CD14-positive monocyte (primary cell): ENCODE results near the gene BCL7B. TPM values are rescaled to one million over a fixed set of nuclear protein-coding genes. Genes with fewer than 3 reads are reported as not detected.
A peak's percentile ranks its signal among the peaks of the same experiment; 100 is the strongest.
"Not testable (repeated sequence)": the region's sequence is repeated elsewhere in the genome, so short reads cannot be mapped to it uniquely, and the experiment has no call there.

Experiments
- DNase-seq, 3 donors: peaks; one replicate each; pipeline ENCODE4 v3.0.0-alpha.2; 2011 to 2022
- H2AFZ ChIP-seq: 2 replicates; pipeline ENCODE4 v1.6.0; 2012; ENCODE audit warnings: mild to moderate bottlenecking, low read depth, low read length, inconsistent platforms; ENCODE audit not compliant: insufficient read depth, poor library complexity, severe bottlenecking
- H3K27ac ChIP-seq, 2 donors: 1 replicate in 1 of 2; 2 replicates in 1 of 2; pipeline ENCODE4 v1.5.1; 2012 to 2013; ENCODE audit warnings: low read length in 2 of 2, control low read depth in 1 of 2, inconsistent platforms in 1 of 2, low read depth in 1 of 2, mild to moderate bottlenecking in 1 of 2
- H3K27me3 ChIP-seq, 2 donors: one replicate each; pipeline versions ENCODE4 v1.6.0 to v1.6.1; 2011 to 2013; ENCODE audit warnings: low read length in 2 of 2; ENCODE audit not compliant: control insufficient read depth in 2 of 2, insufficient read depth in 2 of 2
- H3K36me3 ChIP-seq, 2 donors: replicated peaks in 1 of 2; 1 replicate in 1 of 2; 2 replicates in 1 of 2; pipeline versions ENCODE4 v1.5.1 to v1.6.1; 2012 to 2013; ENCODE audit warnings: low read length in 2 of 2, control low read depth in 1 of 2, inconsistent platforms in 1 of 2, mild to moderate bottlenecking in 1 of 2; ENCODE audit not compliant: insufficient read depth in 2 of 2, control insufficient read depth in 1 of 2
- H3K4me1 ChIP-seq, 2 donors: 1 replicate in 1 of 2; 2 replicates in 1 of 2; pipeline versions ENCODE4 v1.5.1 to v1.6.1; 2012 to 2013; ENCODE audit warnings: low read length in 2 of 2, control low read depth in 1 of 2, inconsistent platforms in 1 of 2, mild to moderate bottlenecking in 1 of 2, moderate library complexity in 1 of 2; ENCODE audit not compliant: insufficient read depth in 2 of 2, control insufficient read depth in 1 of 2
- H3K4me2 ChIP-seq: replicated peaks from 2 replicates; pipeline ENCODE3; 2012; ENCODE audit warnings: low read length, moderate library complexity, mild to moderate bottlenecking; ENCODE audit not compliant: poor library complexity, severe bottlenecking; ENCODE audit errors: extremely low read depth
- H3K4me3 ChIP-seq, 3 experiments: fragments of 200-600 bp in 1 of 3; sonication (generic) in 1 of 3; replicated peaks in 1 of 3; 1 replicate in 2 of 3; 2 replicates in 1 of 3; pipeline ENCODE4 v1.5.1; 2011 to 2013; ENCODE audit warnings: low read length in 3 of 3, mild to moderate bottlenecking in 3 of 3, control low read depth in 2 of 3, low read depth in 2 of 3, inconsistent platforms in 1 of 3, moderate library complexity in 1 of 3
- H3K79me2 ChIP-seq: 2 replicates; pipeline ENCODE4 v1.6.0; 2012; ENCODE audit warnings: mild to moderate bottlenecking, control low read depth, inconsistent platforms, low read length, moderate library complexity; ENCODE audit not compliant: insufficient read depth
- H3K9ac ChIP-seq: 2 replicates; pipeline ENCODE4 v1.6.0; 2017; ENCODE audit warnings: low read length, mild to moderate bottlenecking; ENCODE audit not compliant: insufficient read depth, poor library complexity, severe bottlenecking
- H3K9me3 ChIP-seq, 2 donors: replicated peaks in 1 of 2; 1 replicate in 1 of 2; 2 replicates in 1 of 2; pipeline versions ENCODE4 v1.5.1 to v1.6.1; 2012 to 2013; ENCODE audit warnings: low read length in 2 of 2, control low read depth in 1 of 2; ENCODE audit not compliant: control insufficient read depth in 1 of 2, insufficient read depth in 1 of 2
- H4K20me1 ChIP-seq: 2 replicates; pipeline ENCODE4 v1.6.0; 2012; ENCODE audit warnings: mild to moderate bottlenecking, low read length, control low read depth, moderate library complexity; ENCODE audit not compliant: insufficient read depth
- H3K27ac Mint-ChIP-seq, 7 donors: one replicate each; pipeline ENCODE4 v1.8.0; 2020; ENCODE audit warnings: mild to moderate bottlenecking in 7 of 7, mixed read lengths in 7 of 7, moderate library complexity in 6 of 7, inconsistent platforms in 2 of 7
- H3K27me3 Mint-ChIP-seq, 3 donors: one replicate each; pipeline ENCODE4 v1.8.0; 2021 to 2022; ENCODE audit warnings: low read depth in 3 of 3, mild to moderate bottlenecking in 3 of 3, mixed read lengths in 3 of 3, moderate library complexity in 3 of 3, inconsistent platforms in 1 of 3
- H3K36me3 Mint-ChIP-seq, 2 donors: one replicate each; pipeline ENCODE4 v1.8.0; 2020; ENCODE audit warnings: mixed read lengths in 2 of 2, inconsistent platforms in 1 of 2, mild to moderate bottlenecking in 1 of 2
- H3K4me1 Mint-ChIP-seq: one replicate; pipeline ENCODE4 v1.8.0; 2020; ENCODE audit warnings: mild to moderate bottlenecking, mixed read lengths
- H3K4me3 Mint-ChIP-seq, 2 donors: one replicate each; pipeline ENCODE4 v1.8.0; 2020; ENCODE audit warnings: mild to moderate bottlenecking in 2 of 2, mixed read lengths in 2 of 2, moderate library complexity in 1 of 2
- H3K9me3 Mint-ChIP-seq, 7 donors: one replicate each; pipeline ENCODE4 v1.8.0; 2020 to 2022; ENCODE audit warnings: mixed read lengths in 7 of 7, mild to moderate bottlenecking in 6 of 7, moderate library complexity in 6 of 7, inconsistent platforms in 2 of 7
- CTCF ChIP-seq: fragments of 200-600 bp; IDR thresholded peaks from one replicate; pipeline ENCODE4 v1.8.0; 2022; ENCODE audit warnings: antibody characterized with exemption, mild to moderate bottlenecking
- WGBS: methylation state at CpG from one replicate; pipeline ENCODE4 v1.1.5; 2013; ENCODE audit warnings: missing lambda C conversion rate; ENCODE audit not compliant: insufficient coverage; 5-methylcytosine and 5-hydroxymethylcytosine counted together
- intact Hi-C, 2 donors: fragments of 100-400 bp; cut with micrococcal nuclease; formaldehyde crosslinking; loops; one replicate each; pipeline versions ENCODE4 v1.15.0 to v1.15.1; 2023
- polyA plus RNA-seq, 3 donors: library from polyadenylated mRNA; depleted of rRNA in 1 of 3; unstranded in 2 of 3; stranded (reverse) in 1 of 3; fragments of 300-500 nt in 2 of 3; fragments of >200 nt in 1 of 3; fragmentation: Illumina TruSeq in 2 of 3; gene quantifications; 1 replicate in 2 of 3; 2 replicates in 1 of 3; pipeline ENCODE4 v1.2.3, GENCODE V29; 2012 to 2021

The BCL7B gene
- polyA plus RNA-seq, 3 donors: 53.5 to 73.8 (median 68.7) TPM

- Histone ChIP-seq H2AFZ (no peak overlapping the region), H4K20me1 (no peaks in the 10 kb centered on the region), H3K36me3 (peaks cover 3 to 11% of the 10 kb centered on the region in 2 donors), H3K9me3 (no peaks in the 10 kb centered on the region), H3K79me2 (no peaks in the 10 kb centered on the region), H3K9ac (no peak overlapping the region), H3K27ac (no peak overlapping the region), H3K4me3 (no peak overlapping the region), H3K4me1 (peaks cover 8 to 9% of the 10 kb centered on the region in 2 donors), H3K27me3 (no peaks in the 10 kb centered on the region), H3K4me2 (no peak overlapping the region)
- TF ChIP-seq CTCF: no peak
- no peak for DNase-seq
- WGBS: 100% methylated on average over 3 of the region's 3 CpGs
- no peak overlapping the region for H3K27ac Mint-ChIP-seq
- no peaks in the 10 kb centered on the region for H3K9me3 Mint-ChIP-seq
- intact Hi-C loops: loop anchor here in 1 of 2 donors (10.0 kb wide), 1 partner anchor 66 kb away; no protein-coding TSS in a partner anchor
- H3K4me1 Mint-ChIP-seq: peaks cover 12% of the 10 kb centered on the region
- peaks cover 14 to 20% of the 10 kb centered on the region in 2 donors for H3K36me3 Mint-ChIP-seq
- H3K4me3 Mint-ChIP-seq: no peak overlapping the region
- no peaks in the 10 kb centered on the region for H3K27me3 Mint-ChIP-seq
Measured at GRCh38 chr7:73530800-73531199, 26.7 kb downstream of the BCL7B start.

- Histone ChIP-seq H3K79me2 (peaks cover 11% of the 10 kb centered on the region), H3K4me2 (no peak overlapping the region), H3K27ac (peak overlapping the region in 1 of 2 donors; percentile 48), H3K9ac (no peak overlapping the region), H3K9me3 (no peaks in the 10 kb centered on the region), H3K27me3 (no peaks in the 10 kb centered on the region), H4K20me1 (no peaks in the 10 kb centered on the region), H2AFZ (no peak overlapping the region), H3K36me3 (no peaks in the 10 kb centered on the region), H3K4me3 (no peak overlapping the region), H3K4me1 (peaks cover 22 to 26% of the 10 kb centered on the region in 2 donors)
- intact Hi-C loops: loop anchor here in 1 of 2 donors (10.0 kb wide), 1 partner anchor 138 kb away; the partner anchor contains the start of gene VPS37D
- H3K27ac Mint-ChIP-seq: peak overlapping the region in 3 of 7 donors; percentile 69 to 82 (median 80)
- TF ChIP-seq CTCF: no peak
- peaks cover 27% of the 10 kb centered on the region for H3K4me1 Mint-ChIP-seq
- H3K4me3 Mint-ChIP-seq: no peak overlapping the region
- no peak for DNase-seq
- 55% methylated on average over 4 of the region's 8 CpGs for WGBS
- H3K9me3 Mint-ChIP-seq: no peaks in the 10 kb centered on the region
- no peaks in the 10 kb centered on the region for H3K27me3 Mint-ChIP-seq
- peaks cover 3 to 9% of the 10 kb centered on the region in 2 donors for H3K36me3 Mint-ChIP-seq
Measured at GRCh38 chr7:73526896-73527821, 30.3 kb downstream of the BCL7B start.

GRCh38 chr7:73526158-73526494 is 31.4 kb downstream of the BCL7B start:
- not testable (repeated sequence) for H3K27ac ChIP-seq, H3K27me3 Mint-ChIP-seq, H3K4me2 ChIP-seq, H3K27me3 ChIP-seq, H3K9me3 Mint-ChIP-seq, H3K9me3 ChIP-seq, H4K20me1 ChIP-seq, H3K4me3 ChIP-seq, H3K4me3 Mint-ChIP-seq, H3K36me3 Mint-ChIP-seq, DNase-seq, H3K36me3 ChIP-seq, H3K9ac ChIP-seq
- Mint-ChIP-seq H3K27ac (peak overlapping the region in 1 of 7 donors; percentile 41), H3K4me1 (peaks cover 28% of the 10 kb centered on the region)
- Histone ChIP-seq H2AFZ (peak overlapping the region; percentile 80), H3K79me2 (peaks cover 20% of the 10 kb centered on the region), H3K4me1 (peaks cover 24 to 28% of the 10 kb centered on the region in 2 donors)
- intact Hi-C loops: loop anchor here in 1 of 2 donors (10.0 kb wide), 1 partner anchor 139 kb away; the partner anchor contains the start of gene VPS37D
- WGBS: 0% methylated on average over 1 of the region's 1 CpG
